NCI-H2196 (cell line): ENCODE data around the gene BTG4.

Source experiments
- DNase-seq: peaks from one replicate; lab custom pipeline; 2025; ENCODE audit not compliant: unreplicated experiment; lab: John Stamatoyannopoulos, UW

BTG4 gene

GRCh38 chr11:111512296-111513239, at the start of gene BTG4:
Gene BTG4 (minus strand): TSS chr11:111512386. CDS start chr11:111498776, 13,610 bp downstream.
- no peak for DNase-seq

- DNase-seq = no peak
Observed at GRCh38 chr11:111561791-111562325, 49.7 kb upstream of the BTG4 start.

GRCh38 chr11:111561306-111561705, 49.1 kb upstream of the BTG4 start:
- DNase-seq = no peak

- no peak for DNase-seq
Observed at GRCh38 chr11:111560800-111561199, 48.6 kb upstream of the BTG4 start.

GRCh38 chr11:111559800-111560464, 47.7 kb upstream of the BTG4 start:
- DNase-seq = no peak

- DNase-seq = no peak
Observed at GRCh38 chr11:111557425-111558111, 45.4 kb upstream of the BTG4 start.

- DNase-seq = no peak
Observed at GRCh38 chr11:111555255-111555654, 43.1 kb upstream of the BTG4 start.

GRCh38 chr11:111554532-111554931, 42.3 kb upstream of the BTG4 start:
- DNase-seq = no peak

GRCh38 chr11:111550258-111550657, 38.1 kb upstream of the BTG4 start:
- DNase-seq = no peak

GRCh38 chr11:111549869-111550203, 37.6 kb upstream of the BTG4 start:
- DNase-seq = no peak

- no peak for DNase-seq
Observed at GRCh38 chr11:111549196-111549868, 37.1 kb upstream of the BTG4 start.

- DNase-seq = no peak
Observed at GRCh38 chr11:111548525-111548924, 36.3 kb upstream of the BTG4 start.

- DNase-seq = no peak
Observed at GRCh38 chr11:111542606-111543275, 30.6 kb upstream of the BTG4 start.

- DNase-seq = no peak
Observed at GRCh38 chr11:111541254-111542061, 29.3 kb upstream of the BTG4 start.

- DNase-seq = no peak
Observed at GRCh38 chr11:111540937-111541253, 28.7 kb upstream of the BTG4 start.

- DNase-seq = no peak
Observed at GRCh38 chr11:111540114-111540936, 28.1 kb upstream of the BTG4 start, which contains the start of gene LAYN. Gene LAYN (plus strand): TSS chr11:111540720. CDS start chr11:111540844, 124 bp downstream.

- no peak for DNase-seq
Observed at GRCh38 chr11:111539426-111540113, 27.4 kb upstream of the BTG4 start.
